ENCODE measurements around the gene COX11. TPM values are rescaled to one million over a fixed set of nuclear protein-coding genes. Genes with fewer than 3 reads are reported as not detected.

COX11 gene
- total RNA-seq, 2 experiments from 2014 or later = 75.6 to 78.6 TPM

- H3K4me2 ChIP-seq (ENCODE audit: low read length) = no peak overlapping the region
- no peaks in the 10 kb centered on the region for H3K9me3 ChIP-seq (ENCODE audit: low read length)
- H3K9me2 ChIP-seq (ENCODE audit: insufficient read depth, low read length) = no peaks in the 10 kb centered on the region
- H2AFZ ChIP-seq (ENCODE audit: low read length) = no peak overlapping the region
- TF ChIP-seq CTCF (conservative IDR thresholded peaks at IDR 0.05; ENCODE audit: low read length) = no peak
- TF ChIP-seq EZH2phosphoT487 (IDR thresholded peaks at IDR 0.05; ENCODE audit: borderline replicate concordance, low read depth, low read length) = no peak
- no peak for DNase-seq (ENCODE audit: low spot score)
- ChIA-PET POLR2A (no interaction called here), CTCF (ENCODE audit: unreplicated experiment) (no interaction called here)
- no peak overlapping the region for H3K27ac ChIP-seq (ENCODE audit: low read depth, low read length, poor library complexity, severe bottlenecking)
- H3K4me3 ChIP-seq (ENCODE audit: low read depth, low read length, poor library complexity, severe bottlenecking) = no peak overlapping the region
- no peaks in the 10 kb centered on the region for H4K20me1 ChIP-seq (ENCODE audit: insufficient read depth, low read length)
- H3K79me2 ChIP-seq (ENCODE audit: insufficient read depth, low read depth, low read length) = no peaks in the 10 kb centered on the region
- no peaks in the 10 kb centered on the region for H3K4me1 ChIP-seq (ENCODE audit: insufficient read depth, low read length, poor library complexity, severe bottlenecking)
- no TSS peak for BruUV-seq (replicated peaks)
- no peaks in the 10 kb centered on the region for H3K36me3 ChIP-seq (ENCODE audit: insufficient read depth, low read length)
- intact Hi-C loops (cut with micrococcal nuclease; ENCODE audit: unreplicated experiment) = no loop called here
These were observed 35.7 kb downstream of the COX11 start for GRCh38 chr17:54932711-54933110.

- Histone ChIP-seq H3K79me2 (ENCODE audit: insufficient read depth, low read depth, low read length) (no peaks in the 10 kb centered on the region), H3K4me1 (ENCODE audit: insufficient read depth, low read length, poor library complexity, severe bottlenecking) (no peaks in the 10 kb centered on the region), H4K20me1 (ENCODE audit: insufficient read depth, low read length) (no peaks in the 10 kb centered on the region), H3K9me3 (ENCODE audit: low read length) (no peaks in the 10 kb centered on the region), H3K4me2 (ENCODE audit: low read length) (no peak overlapping the region), H3K27ac (ENCODE audit: low read depth, low read length, poor library complexity, severe bottlenecking) (no peak overlapping the region), H3K36me3 (ENCODE audit: insufficient read depth, low read length) (no peaks in the 10 kb centered on the region), H2AFZ (ENCODE audit: low read length) (no peak overlapping the region), H3K9me2 (ENCODE audit: insufficient read depth, low read length) (no peaks in the 10 kb centered on the region), H3K4me3 (ENCODE audit: low read depth, low read length, poor library complexity, severe bottlenecking) (no peak overlapping the region)
- CTCF ChIA-PET (ENCODE audit: unreplicated experiment) = no interaction called here
- no TSS peak for BruUV-seq (replicated peaks)
- TF ChIP-seq CTCF (conservative IDR thresholded peaks at IDR 0.05; ENCODE audit: low read length) (no peak), EZH2phosphoT487 (IDR thresholded peaks at IDR 0.05; ENCODE audit: borderline replicate concordance, low read depth, low read length) (no peak)
- POLR2A ChIA-PET = interaction anchor here (0.6 kb wide), 1 partner anchor 25 kb away, joined by 5 read pairs; no protein-coding TSS in a partner anchor
- intact Hi-C loops (cut with micrococcal nuclease; ENCODE audit: unreplicated experiment) = no loop called here
- no peak for DNase-seq (ENCODE audit: low spot score)
These were observed 40.9 kb downstream of the COX11 start for GRCh38 chr17:54927525-54927924.

GRCh38 chr17:54924405-54924804, 44.0 kb downstream of the COX11 start:
- H3K79me2 ChIP-seq (ENCODE audit: insufficient read depth, low read depth, low read length) = no peaks in the 10 kb centered on the region
- H3K4me2 ChIP-seq (ENCODE audit: low read length) = no peak overlapping the region
- intact Hi-C loops (cut with micrococcal nuclease; ENCODE audit: unreplicated experiment) = no loop called here
- H3K27ac ChIP-seq (ENCODE audit: low read depth, low read length, poor library complexity, severe bottlenecking) = no peak overlapping the region
- ChIA-PET CTCF (ENCODE audit: unreplicated experiment) (no interaction called here), POLR2A (no interaction called here)
- no peak overlapping the region for H3K4me3 ChIP-seq (ENCODE audit: low read depth, low read length, poor library complexity, severe bottlenecking)
- H4K20me1 ChIP-seq (ENCODE audit: insufficient read depth, low read length) = no peaks in the 10 kb centered on the region
- no peaks in the 10 kb centered on the region for H3K4me1 ChIP-seq (ENCODE audit: insufficient read depth, low read length, poor library complexity, severe bottlenecking)
- no TSS peak for BruUV-seq (replicated peaks)
- no peaks in the 10 kb centered on the region for H3K9me2 ChIP-seq (ENCODE audit: insufficient read depth, low read length)
- H3K9me3 ChIP-seq (ENCODE audit: low read length) = no peaks in the 10 kb centered on the region
- TF ChIP-seq CTCF (conservative IDR thresholded peaks at IDR 0.05; ENCODE audit: low read length) (no peak), EZH2phosphoT487 (IDR thresholded peaks at IDR 0.05; ENCODE audit: borderline replicate concordance, low read depth, low read length) (no peak)
- H3K36me3 ChIP-seq (ENCODE audit: insufficient read depth, low read length) = no peaks in the 10 kb centered on the region
- DNase-seq (ENCODE audit: low spot score) = no peak
- no peak overlapping the region for H2AFZ ChIP-seq (ENCODE audit: low read length)

All from OCI-LY7 (cell line).